Panc1 (cell line): ENCODE results near the gene GUCY2D.

Source experiments
- CTCF ChIP-seq: fragments of 450-650 bp; IDR thresholded peaks from 2 replicates; pipeline ENCODE4 v1.5.1; 2017; ENCODE audit warnings: mild to moderate bottlenecking
- POLR2AphosphoS5 ChIP-seq: IDR thresholded peaks from 2 replicates; pipeline ENCODE4 v1.6.1; 2012; ENCODE audit warnings: mild to moderate bottlenecking, low read depth, low read length, moderate library complexity
- SIN3A ChIP-seq: IDR thresholded peaks from 2 replicates; pipeline ENCODE4 v1.6.1; 2012; ENCODE audit warnings: low read depth, mild to moderate bottlenecking, low read length, moderate library complexity, borderline replicate concordance; ENCODE audit not compliant: insufficient read depth
- TCF7L2 ChIP-seq: IDR thresholded peaks from 2 replicates; pipeline ENCODE4 v1.6.1; 2011; ENCODE audit warnings: mild to moderate bottlenecking, low read depth, low read length, inconsistent platforms
- TF ChIP-seq, protein P1 (sequence below), 2 experiments: IDR thresholded peaks; 2 replicates each; pipeline ENCODE4 v1.6.1; 2011 to 2012; ENCODE audit warnings: low read depth in 2 of 2, control low read depth in 1 of 2, low read length in 1 of 2, mild to moderate bottlenecking in 1 of 2, moderate library complexity in 1 of 2; ENCODE audit not compliant: insufficient read depth in 1 of 2

DNA sequence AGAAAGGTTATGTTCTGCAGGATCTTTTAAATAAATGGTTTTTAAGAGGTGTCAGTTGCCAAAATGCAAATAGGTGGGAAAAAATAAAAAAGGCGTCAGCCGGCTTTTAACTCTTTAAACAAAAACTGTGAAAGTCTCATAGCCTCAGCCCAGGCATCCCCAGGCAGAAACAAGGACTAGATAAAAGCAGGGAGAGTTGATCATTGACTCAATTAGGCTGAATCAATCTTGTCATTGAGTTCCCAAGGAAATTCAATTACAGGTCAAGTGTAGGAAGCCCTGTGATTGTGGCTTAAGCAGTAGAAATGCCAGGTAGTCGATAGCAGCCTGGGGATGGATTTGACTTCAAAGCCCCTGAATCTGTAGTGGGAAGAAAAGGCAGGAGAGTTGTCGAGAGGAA, 30.8 kb upstream of the GUCY2D start:
- TF ChIP-seq SIN3A (no peak), CTCF (no peak), POLR2AphosphoS5 (no peak), TCF7L2 (no peak)
- TF ChIP-seq, protein P1, sequence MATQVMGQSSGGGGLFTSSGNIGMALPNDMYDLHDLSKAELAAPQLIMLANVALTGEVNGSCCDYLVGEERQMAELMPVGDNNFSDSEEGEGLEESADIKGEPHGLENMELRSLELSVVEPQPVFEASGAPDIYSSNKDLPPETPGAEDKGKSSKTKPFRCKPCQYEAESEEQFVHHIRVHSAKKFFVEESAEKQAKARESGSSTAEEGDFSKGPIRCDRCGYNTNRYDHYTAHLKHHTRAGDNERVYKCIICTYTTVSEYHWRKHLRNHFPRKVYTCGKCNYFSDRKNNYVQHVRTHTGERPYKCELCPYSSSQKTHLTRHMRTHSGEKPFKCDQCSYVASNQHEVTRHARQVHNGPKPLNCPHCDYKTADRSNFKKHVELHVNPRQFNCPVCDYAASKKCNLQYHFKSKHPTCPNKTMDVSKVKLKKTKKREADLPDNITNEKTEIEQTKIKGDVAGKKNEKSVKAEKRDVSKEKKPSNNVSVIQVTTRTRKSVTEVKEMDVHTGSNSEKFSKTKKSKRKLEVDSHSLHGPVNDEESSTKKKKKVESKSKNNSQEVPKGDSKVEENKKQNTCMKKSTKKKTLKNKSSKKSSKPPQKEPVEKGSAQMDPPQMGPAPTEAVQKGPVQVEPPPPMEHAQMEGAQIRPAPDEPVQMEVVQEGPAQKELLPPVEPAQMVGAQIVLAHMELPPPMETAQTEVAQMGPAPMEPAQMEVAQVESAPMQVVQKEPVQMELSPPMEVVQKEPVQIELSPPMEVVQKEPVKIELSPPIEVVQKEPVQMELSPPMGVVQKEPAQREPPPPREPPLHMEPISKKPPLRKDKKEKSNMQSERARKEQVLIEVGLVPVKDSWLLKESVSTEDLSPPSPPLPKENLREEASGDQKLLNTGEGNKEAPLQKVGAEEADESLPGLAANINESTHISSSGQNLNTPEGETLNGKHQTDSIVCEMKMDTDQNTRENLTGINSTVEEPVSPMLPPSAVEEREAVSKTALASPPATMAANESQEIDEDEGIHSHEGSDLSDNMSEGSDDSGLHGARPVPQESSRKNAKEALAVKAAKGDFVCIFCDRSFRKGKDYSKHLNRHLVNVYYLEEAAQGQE (IDR thresholded peaks at IDR 0.05; ENCODE audit: insufficient read depth in 1 of 2, low read depth in 2 of 2, low read length in 1 of 2): no peak
